GM21447 (cell line): Measurements from ENCODE around the gene LY86.
"Not testable (repeated sequence)": the region's sequence is repeated elsewhere in the genome, so short reads cannot be mapped to it uniquely, and the experiment has no call there.

Experiments used
- ATAC-seq: cut with Tn5 transposase; IDR thresholded peaks from one replicate; pipeline ENCODE4 v1.9.1; 2021; ENCODE audit not compliant: unreplicated experiment

Gene LY86

GRCh38 chr6:6595952-6596351 is 7.4 kb downstream of the LY86 start:
- no peak for ATAC-seq

DNA sequence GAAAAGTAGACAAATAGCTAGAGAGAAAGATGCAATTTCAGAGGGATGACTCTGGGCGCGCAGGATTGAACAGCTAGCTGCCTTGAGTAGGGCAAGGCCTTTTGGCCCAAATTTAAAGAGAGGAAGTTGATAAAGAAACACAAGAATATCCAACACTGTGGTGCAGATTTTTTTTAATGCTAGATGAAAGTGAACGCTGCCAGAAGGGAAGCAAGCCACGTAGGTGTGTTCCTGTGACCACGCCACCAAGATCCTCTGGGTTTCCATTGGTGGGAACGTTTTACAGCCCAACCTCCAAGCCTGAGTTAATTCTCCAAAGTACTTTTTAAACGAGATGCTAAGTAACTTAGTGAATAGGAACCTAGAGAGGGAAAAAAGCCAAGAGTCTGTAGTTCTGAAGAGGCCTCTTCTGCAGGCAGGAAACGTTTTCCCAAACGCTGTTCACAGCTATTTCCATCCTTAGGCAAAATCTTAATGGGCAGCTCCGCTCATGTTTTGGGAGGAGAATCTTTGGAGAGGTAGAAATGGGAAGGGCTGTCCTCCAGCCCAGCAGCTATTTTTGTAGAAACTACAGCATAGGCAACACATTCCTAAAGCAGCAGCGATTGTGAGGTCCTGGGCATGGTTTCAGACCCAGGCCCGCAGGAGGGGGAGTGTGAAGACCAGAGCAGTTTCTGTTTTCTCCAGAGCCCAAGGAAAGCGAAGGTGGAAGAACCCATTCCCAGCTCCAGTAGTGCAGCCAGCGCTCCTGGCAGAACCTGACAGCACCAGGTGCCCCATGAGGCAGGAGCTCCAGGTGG is 8.2 kb downstream of the LY86 start:
- no peak for ATAC-seq

DNA sequence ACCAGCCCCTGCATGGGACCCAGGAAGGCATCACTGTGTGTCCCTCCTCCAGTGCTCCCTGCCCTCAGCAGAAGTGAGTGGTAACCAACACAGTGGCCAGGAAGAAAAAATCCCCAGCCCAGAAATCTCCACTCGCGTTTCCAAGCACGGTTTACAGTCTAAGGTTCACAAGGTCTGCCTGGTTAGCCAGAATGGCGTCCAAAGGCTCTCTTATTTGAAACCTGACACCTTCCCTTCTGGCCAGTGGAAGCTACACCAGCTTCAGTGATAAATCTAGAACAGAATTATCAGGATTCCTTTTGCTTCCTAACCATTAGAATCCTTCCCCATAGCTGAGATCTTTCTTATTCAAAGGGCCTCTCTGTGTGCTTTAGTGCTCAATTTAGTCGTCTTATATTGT is 9.2 kb downstream of the LY86 start:
- ATAC-seq = no peak

- no peak for ATAC-seq
These were observed 11.0 kb downstream of the LY86 start for GRCh38 chr6:6599468-6599873.

DNA sequence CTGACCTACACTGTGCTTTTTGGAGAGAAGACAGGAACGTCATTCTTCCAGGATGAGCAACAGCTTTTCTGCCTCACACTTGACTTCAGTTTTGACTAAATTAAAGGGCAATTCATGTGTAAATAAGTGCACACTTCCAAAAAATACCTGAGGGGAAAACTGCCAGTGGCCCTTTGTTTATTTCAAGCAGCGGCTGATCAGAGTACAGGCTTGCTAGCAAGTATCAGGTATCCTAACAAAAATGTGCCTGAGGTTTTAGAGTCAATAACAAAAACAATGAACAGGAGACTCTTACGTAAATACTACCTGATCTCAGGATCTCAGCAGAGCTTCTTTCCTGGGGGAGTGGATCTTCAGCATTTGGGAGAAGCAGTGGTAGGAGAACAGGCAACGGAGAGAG is 12.4 kb downstream of the LY86 start:
- ATAC-seq = no peak

DNA sequence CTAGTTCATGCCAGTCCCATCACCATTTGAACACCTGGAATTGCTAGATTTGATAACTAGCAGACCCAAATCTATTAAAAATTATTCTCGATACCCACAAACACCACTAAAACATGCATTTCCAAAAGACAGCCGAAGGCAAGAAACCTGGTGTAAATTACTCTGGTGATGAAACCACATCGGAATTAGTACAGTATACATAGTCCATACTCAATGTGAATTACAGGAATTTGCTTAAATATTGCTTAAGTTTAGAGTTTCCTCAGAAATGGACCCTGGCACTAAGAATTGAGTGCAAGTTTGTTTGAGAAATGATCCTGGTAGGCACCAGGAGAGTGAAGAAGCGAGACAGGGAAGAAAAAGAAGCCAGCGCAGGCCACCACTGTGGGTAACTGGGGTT is 13.7 kb downstream of the LY86 start:
- no peak for ATAC-seq

- no peak for ATAC-seq
These were observed 14.8 kb downstream of the LY86 start for GRCh38 chr6:6603317-6603716.

DNA sequence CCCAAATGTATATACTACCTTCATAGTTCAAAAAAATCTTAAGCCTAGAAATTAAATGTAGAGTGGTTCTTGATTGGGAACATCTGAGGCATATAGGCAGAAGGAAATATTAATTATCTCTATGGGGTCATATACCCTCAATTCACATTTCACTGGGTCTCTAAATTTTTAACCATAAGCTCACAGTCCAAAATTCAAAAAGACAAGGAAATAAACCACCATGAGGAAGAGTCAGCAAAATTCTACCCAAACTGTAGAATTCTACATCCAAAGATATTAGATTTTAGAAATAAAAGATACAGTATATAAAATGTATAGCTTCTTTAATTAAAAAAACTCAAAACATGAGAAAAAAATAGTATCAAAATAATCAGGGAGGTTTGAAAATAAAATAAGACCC is 15.5 kb downstream of the LY86 start:
- no peak for ATAC-seq

DNA sequence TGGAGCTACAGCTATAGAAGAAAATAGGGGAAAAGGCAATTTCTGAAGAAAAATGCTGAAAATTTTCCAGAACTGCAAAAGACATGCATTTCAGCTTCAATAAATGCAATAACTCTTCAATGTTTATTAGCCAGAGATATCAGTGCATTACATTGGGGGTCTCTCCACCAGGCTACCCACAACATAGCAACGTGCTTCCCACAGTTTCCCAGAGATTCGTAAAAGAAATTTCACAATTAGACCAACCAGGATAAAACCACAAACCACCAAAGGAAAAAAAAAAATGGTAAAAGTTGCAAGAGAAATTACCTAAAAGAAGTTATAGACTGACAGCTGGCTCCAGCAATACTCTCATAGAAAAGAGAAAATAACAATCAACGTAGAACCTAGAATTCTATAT is 16.0 kb downstream of the LY86 start:
- ATAC-seq = no peak

- no peak for ATAC-seq
These were observed 17.4 kb downstream of the LY86 start for GRCh38 chr6:6605873-6606272.

GRCh38 chr6:6606391-6607030 is 18.0 kb downstream of the LY86 start:
- not testable (repeated sequence) for ATAC-seq

- ATAC-seq = no peak
These were observed 20.9 kb downstream of the LY86 start for GRCh38 chr6:6609450-6609849.

DNA sequence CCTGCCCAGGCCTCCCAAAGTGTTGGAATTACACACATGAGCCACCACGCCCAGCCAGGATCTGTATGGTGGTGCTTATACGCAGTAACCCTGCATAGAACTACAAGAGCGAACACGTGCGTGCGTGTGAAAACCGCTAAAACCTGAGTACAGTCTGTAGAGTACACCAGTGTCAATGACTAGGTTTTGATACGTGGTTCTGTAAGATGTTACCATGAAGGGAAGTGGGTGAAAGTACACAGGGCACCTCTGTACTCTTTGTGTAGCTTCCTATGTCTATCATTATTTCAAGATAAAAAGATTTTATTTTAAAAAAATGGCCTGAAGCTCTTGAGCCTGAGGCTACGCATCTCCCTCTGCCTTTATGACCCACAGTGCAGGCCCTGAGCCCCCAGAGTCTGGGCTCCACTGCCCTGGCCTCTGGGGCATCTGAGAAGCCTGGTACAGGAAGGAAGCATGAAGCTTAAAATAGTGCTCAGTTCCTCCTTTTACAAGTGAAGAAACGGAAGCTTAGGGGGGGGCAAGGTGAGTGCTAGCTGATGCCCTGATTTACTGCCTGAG is 21.6 kb downstream of the LY86 start:
- ATAC-seq = peak; percentile 99

GRCh38 chr6:6611486-6611885 is 23.0 kb downstream of the LY86 start:
- no peak for ATAC-seq

- no peak for ATAC-seq
These were observed 23.8 kb downstream of the LY86 start for GRCh38 chr6:6612308-6612707.

GRCh38 chr6:6613103-6613718 is 24.7 kb downstream of the LY86 start:
- ATAC-seq = not testable (repeated sequence)

DNA sequence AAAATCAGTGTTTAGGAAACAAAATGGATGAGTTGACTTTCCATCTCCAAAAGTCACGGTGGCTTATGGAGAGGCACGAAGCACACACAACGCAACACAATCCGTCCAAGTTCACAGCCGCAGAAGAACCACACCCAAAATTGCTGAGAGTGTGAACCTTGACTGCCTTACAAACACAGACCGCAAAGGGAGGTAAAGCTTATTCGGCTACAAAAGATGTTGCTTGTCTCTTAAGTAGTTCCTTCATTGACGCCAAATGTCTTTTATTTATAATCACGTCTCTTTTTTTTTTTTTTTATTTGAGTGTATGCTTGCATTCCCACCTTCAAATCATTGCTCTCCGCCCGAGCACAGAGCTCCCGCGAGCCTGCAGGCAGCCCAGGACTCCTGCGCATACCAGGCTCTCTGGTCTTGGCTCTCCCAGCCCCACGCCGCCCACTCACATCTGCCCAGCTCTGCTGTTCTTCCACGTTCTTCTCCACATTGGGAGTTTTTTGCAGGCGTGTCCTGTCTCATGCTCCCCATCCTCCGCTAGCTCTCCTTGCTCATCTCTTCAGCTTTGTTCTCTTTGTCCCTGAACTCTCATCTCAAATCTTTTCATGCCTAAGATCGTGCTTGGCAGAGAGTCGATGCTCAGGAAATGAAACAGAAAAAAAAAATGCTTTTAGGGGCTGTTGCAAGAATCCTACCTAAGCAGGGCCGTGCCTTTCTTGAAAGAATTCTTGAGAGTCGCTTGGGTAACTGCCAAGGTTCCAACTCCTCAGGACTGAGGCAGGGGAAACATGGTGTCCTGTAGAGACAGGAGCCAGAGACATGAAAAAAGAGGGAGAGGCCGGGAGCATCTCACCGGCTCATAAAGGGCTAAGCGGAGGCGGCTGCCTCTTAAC is 25.8 kb downstream of the LY86 start:
- ATAC-seq = no peak

DNA sequence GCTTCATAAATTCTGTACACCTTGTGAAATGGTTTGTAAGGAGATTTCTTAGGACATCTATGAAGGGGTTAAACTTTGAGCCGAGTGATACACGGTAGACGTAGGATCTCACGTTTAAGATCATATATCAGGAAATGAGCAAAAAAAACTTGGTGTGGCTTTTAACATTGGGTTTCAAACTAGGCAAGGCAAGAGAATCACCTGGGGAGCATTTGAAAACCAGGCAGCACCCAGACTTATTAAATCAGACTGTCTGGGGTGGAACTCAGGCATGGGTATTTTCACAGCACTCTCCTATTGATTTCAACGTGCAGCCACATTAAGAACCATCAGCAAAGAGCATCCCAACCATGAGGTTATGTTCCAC is 26.4 kb downstream of the LY86 start:
- no peak for ATAC-seq

- no peak for ATAC-seq
These were observed 28.1 kb downstream of the LY86 start for GRCh38 chr6:6616656-6617055.

DNA sequence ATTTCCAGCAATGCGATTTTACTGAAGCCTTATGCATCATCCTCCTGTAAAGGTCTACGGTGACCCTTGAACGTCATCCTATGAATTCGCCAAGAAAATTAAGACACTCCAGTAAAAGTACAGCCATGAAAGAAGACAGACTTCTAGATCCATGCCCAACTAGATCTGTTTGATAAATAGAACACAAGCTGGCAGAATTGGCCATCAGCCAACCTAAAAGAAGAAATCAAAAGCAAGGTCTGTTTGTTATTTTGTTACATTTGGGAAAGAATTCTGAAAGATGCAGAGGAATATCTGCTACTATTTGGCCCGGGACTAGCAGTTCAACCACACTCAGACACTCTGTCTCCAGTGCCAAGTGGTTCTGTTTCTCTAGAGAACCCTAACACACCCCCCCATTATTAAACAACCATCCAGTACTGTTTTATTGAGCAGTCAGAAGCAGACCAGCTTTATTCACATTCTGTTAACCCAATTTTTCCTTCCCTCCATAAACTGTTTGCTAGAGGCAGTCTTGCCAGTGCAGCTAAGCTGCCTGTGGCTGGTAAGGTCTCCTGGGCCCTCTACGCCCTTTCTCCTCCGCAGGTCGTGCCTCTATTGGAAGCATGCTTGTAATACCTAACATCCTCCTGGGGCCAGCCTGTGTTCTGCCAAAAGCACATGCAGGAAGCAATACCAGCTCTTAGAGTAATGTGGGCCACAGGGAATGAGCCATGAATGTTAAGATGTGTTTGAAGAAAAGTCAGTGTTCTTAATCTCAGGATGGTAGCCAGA is 30.7 kb downstream of the LY86 start:
- ATAC-seq = no peak
